ENCODE data around the gene PCYT1B.

Gene PCYT1B

GRCh38 chrX:24603191-24603590 is 44.0 kb downstream of the PCYT1B start:
- no peaks in the 10 kb centered on the region for H3K9me3 ChIP-seq (ENCODE audit: insufficient read depth, low read length, severe bottlenecking)
- H3K4me2 ChIP-seq (ENCODE audit: insufficient read depth, low read length): no peak overlapping the region
- no peaks in the 10 kb centered on the region for H4K20me1 ChIP-seq (ENCODE audit: insufficient read depth, low read length)
- no peaks in the 10 kb centered on the region for H3K4me1 ChIP-seq (ENCODE audit: insufficient read depth, low read length)
- H3K4me3 ChIP-seq (ENCODE audit: low read depth in 1 of 2, low read length in 2 of 2): no peak overlapping the region
- no peak overlapping the region for H3K27ac ChIP-seq (ENCODE audit: low read length)
- ATAC-seq (ENCODE audit: insufficient read depth, low read depth) (no peak), DNase-seq (no peak)
- no peaks in the 10 kb centered on the region for H3K79me2 ChIP-seq (ENCODE audit: insufficient read depth, low read length)
- H3K9ac ChIP-seq (ENCODE audit: low read depth, low read length): no peak overlapping the region
- H2AFZ ChIP-seq (ENCODE audit: low read depth, low read length): no peak overlapping the region
- TF ChIP-seq EZH2 (IDR thresholded peaks at IDR 0.05; ENCODE audit: borderline replicate concordance, low read depth, low read length, severe bottlenecking) (no peak), CTCF (IDR thresholded peaks at IDR 0.05; ENCODE audit: borderline replicate concordance, extremely low read depth, low read length, poor library complexity, severe bottlenecking) (no peak)
- H3K36me3 ChIP-seq (ENCODE audit: insufficient read depth, low read length): no peaks in the 10 kb centered on the region
- H3K27me3 ChIP-seq (ENCODE audit: insufficient read depth, low read length, poor library complexity): no peaks in the 10 kb centered on the region

- no peaks in the 10 kb centered on the region for H3K79me2 ChIP-seq (ENCODE audit: insufficient read depth, low read length)
- no peaks in the 10 kb centered on the region for H3K36me3 ChIP-seq (ENCODE audit: insufficient read depth, low read length)
- no peak overlapping the region for H3K4me3 ChIP-seq (ENCODE audit: low read depth in 1 of 2, low read length in 2 of 2)
- no peaks in the 10 kb centered on the region for H3K9me3 ChIP-seq (ENCODE audit: insufficient read depth, low read length, severe bottlenecking)
- no peak for TF ChIP-seq CTCF (IDR thresholded peaks at IDR 0.05; ENCODE audit: borderline replicate concordance, extremely low read depth, low read length, poor library complexity, severe bottlenecking)
- no peak for TF ChIP-seq EZH2 (IDR thresholded peaks at IDR 0.05; ENCODE audit: borderline replicate concordance, low read depth, low read length, severe bottlenecking)
- DNase-seq (no peak), ATAC-seq (ENCODE audit: insufficient read depth, low read depth) (no peak)
- H3K9ac ChIP-seq (ENCODE audit: low read depth, low read length): no peak overlapping the region
- no peaks in the 10 kb centered on the region for H4K20me1 ChIP-seq (ENCODE audit: insufficient read depth, low read length)
- H3K27me3 ChIP-seq (ENCODE audit: insufficient read depth, low read length, poor library complexity): no peaks in the 10 kb centered on the region
- H2AFZ ChIP-seq (ENCODE audit: low read depth, low read length): no peak overlapping the region
- H3K4me1 ChIP-seq (ENCODE audit: insufficient read depth, low read length): no peaks in the 10 kb centered on the region
- H3K4me2 ChIP-seq (ENCODE audit: insufficient read depth, low read length): no peak overlapping the region
- H3K27ac ChIP-seq (ENCODE audit: low read length): no peak overlapping the region
Observed at GRCh38 chrX:24601858-24602257, 45.3 kb downstream of the PCYT1B start.

- ATAC-seq (ENCODE audit: insufficient read depth, low read depth) (no peak), DNase-seq (no peak)
- H3K36me3 ChIP-seq (ENCODE audit: insufficient read depth, low read length): no peaks in the 10 kb centered on the region
- no peaks in the 10 kb centered on the region for H3K4me1 ChIP-seq (ENCODE audit: insufficient read depth, low read length)
- TF ChIP-seq CTCF (IDR thresholded peaks at IDR 0.05; ENCODE audit: borderline replicate concordance, extremely low read depth, low read length, poor library complexity, severe bottlenecking) (no peak), EZH2 (IDR thresholded peaks at IDR 0.05; ENCODE audit: borderline replicate concordance, low read depth, low read length, severe bottlenecking) (no peak)
- H2AFZ ChIP-seq (ENCODE audit: low read depth, low read length): no peak overlapping the region
- H3K9me3 ChIP-seq (ENCODE audit: insufficient read depth, low read length, severe bottlenecking): no peaks in the 10 kb centered on the region
- no peaks in the 10 kb centered on the region for H4K20me1 ChIP-seq (ENCODE audit: insufficient read depth, low read length)
- no peaks in the 10 kb centered on the region for H3K79me2 ChIP-seq (ENCODE audit: insufficient read depth, low read length)
- H3K4me2 ChIP-seq (ENCODE audit: insufficient read depth, low read length): no peak overlapping the region
- H3K9ac ChIP-seq (ENCODE audit: low read depth, low read length): no peak overlapping the region
- no peak overlapping the region for H3K27ac ChIP-seq (ENCODE audit: low read length)
- no peaks in the 10 kb centered on the region for H3K27me3 ChIP-seq (ENCODE audit: insufficient read depth, low read length, poor library complexity)
- H3K4me3 ChIP-seq (ENCODE audit: low read depth in 1 of 2, low read length in 2 of 2): no peak overlapping the region
Observed at GRCh38 chrX:24594501-24594900, 52.6 kb downstream of the PCYT1B start.

GRCh38 chrX:24590111-24590510 is 57.0 kb downstream of the PCYT1B start:
- Histone ChIP-seq H3K27me3 (ENCODE audit: insufficient read depth, low read length, poor library complexity) (no peaks in the 10 kb centered on the region), H3K79me2 (ENCODE audit: insufficient read depth, low read length) (no peaks in the 10 kb centered on the region), H3K4me1 (ENCODE audit: insufficient read depth, low read length) (no peaks in the 10 kb centered on the region), H3K4me2 (ENCODE audit: insufficient read depth, low read length) (no peak overlapping the region), H3K9me3 (ENCODE audit: insufficient read depth, low read length, severe bottlenecking) (no peaks in the 10 kb centered on the region), H2AFZ (ENCODE audit: low read depth, low read length) (no peak overlapping the region), H3K9ac (ENCODE audit: low read depth, low read length) (no peak overlapping the region), H3K4me3 (ENCODE audit: low read depth in 1 of 2, low read length in 2 of 2) (no peak overlapping the region), H3K27ac (ENCODE audit: low read length) (no peak overlapping the region), H3K36me3 (ENCODE audit: insufficient read depth, low read length) (peaks cover 12% of the 10 kb centered on the region; the same call in 1 of the 2 replicates), H4K20me1 (ENCODE audit: insufficient read depth, low read length) (no peaks in the 10 kb centered on the region)
- DNase-seq (no peak), ATAC-seq (ENCODE audit: insufficient read depth, low read depth) (no peak)
- no peak for TF ChIP-seq EZH2 (IDR thresholded peaks at IDR 0.05; ENCODE audit: borderline replicate concordance, low read depth, low read length, severe bottlenecking)
- no peak for TF ChIP-seq CTCF (IDR thresholded peaks at IDR 0.05; ENCODE audit: borderline replicate concordance, extremely low read depth, low read length, poor library complexity, severe bottlenecking)

All from DND-41 (cell line).